HG03045 (cell line): Measurements from ENCODE around the gene AZU1.
"Not testable (repeated sequence)": the region's sequence is repeated elsewhere in the genome, so short reads cannot be mapped to it uniquely, and the experiment has no call there.

Experiments used
- ATAC-seq: cut with Tn5 transposase; IDR thresholded peaks from one replicate; pipeline ENCODE4 v1.9.1; 2021; ENCODE audit warnings: mild to moderate bottlenecking, moderate library complexity; ENCODE audit not compliant: unreplicated experiment

The AZU1 gene

GRCh38 chr19:824885-825284 is 2.8 kb upstream of the AZU1 start:
- no peak for ATAC-seq

DNA sequence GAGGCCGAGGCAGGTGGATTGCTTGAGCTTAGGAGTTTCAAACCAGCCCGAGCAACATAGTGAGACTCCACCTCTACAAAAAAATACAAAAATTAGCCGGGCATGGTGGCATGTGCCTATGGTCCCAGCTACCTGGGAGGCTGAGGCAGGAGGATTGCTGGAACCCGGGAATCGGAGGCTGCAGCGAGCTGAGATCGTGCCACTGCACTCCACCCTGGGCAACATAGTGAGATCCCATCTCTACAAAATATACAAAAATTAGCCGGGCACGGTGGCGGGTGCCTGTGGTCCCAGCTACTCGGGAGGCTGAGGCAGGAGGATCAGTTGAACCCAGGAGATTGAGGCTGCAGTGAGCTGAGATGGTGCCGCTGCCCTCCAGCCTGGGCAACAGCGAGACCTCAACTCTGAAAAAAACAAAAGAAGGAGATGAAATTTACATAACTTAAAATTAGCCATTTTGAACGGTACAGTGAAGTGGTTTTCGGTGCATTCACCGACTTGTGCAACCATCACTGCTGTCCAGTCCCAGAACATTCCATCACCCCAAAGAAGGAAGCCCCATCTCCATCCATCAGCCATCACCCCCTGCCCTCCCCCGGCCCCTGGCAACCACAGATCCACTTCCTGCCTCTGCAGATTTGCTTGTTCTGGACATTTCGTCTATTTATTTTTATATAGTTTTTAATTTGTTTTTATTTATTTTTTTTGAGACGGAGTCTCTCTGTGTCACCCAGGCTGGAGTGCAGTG is 1.6 kb upstream of the AZU1 start:
- ATAC-seq: no peak

DNA sequence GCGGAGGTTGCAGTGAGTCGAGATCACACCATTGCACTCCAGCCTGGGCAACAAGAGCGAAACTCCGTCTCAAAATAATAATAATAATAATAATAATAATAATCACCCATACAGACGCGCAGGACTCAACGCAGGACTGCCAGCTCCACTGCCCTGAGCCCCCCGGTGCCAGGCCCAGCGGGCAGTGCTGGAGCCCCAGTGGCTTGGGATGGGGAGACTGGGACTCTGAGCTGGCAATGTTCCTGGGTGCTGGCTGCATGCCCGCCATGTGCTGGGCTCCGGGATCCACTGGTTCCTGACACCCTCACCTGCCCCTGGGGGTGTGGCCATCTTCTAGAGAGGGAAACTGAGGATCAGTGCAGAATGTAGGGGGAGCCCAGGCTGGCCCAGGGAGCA is 325 bp upstream of the AZU1 start:
- no peak for ATAC-seq

GRCh38 chr19:829129-829758 is 1.6 kb downstream of the AZU1 start:
- no peak for ATAC-seq

- no peak for ATAC-seq
Observed at GRCh38 chr19:831407-832369, 4.1 kb downstream of the AZU1 start.

GRCh38 chr19:834216-834615 is 6.6 kb downstream of the AZU1 start:
- no peak for ATAC-seq

GRCh38 chr19:835210-835810 is 7.7 kb downstream of the AZU1 start:
- no peak for ATAC-seq

GRCh38 chr19:840519-841206 is 13.0 kb downstream of the AZU1 start, which contains the start of gene PRTN3:
TSS of gene PRTN3 (plus strand) at chr19:840999. CDS start at chr19:841009, 10 bp downstream.
- ATAC-seq: no peak

GRCh38 chr19:842802-843179 is 15.2 kb downstream of the AZU1 start:
- not testable (repeated sequence) for ATAC-seq

- ATAC-seq: no peak
Observed at GRCh38 chr19:843180-843835, 15.7 kb downstream of the AZU1 start.

GRCh38 chr19:843836-844545 is 16.4 kb downstream of the AZU1 start:
- no peak for ATAC-seq

DNA sequence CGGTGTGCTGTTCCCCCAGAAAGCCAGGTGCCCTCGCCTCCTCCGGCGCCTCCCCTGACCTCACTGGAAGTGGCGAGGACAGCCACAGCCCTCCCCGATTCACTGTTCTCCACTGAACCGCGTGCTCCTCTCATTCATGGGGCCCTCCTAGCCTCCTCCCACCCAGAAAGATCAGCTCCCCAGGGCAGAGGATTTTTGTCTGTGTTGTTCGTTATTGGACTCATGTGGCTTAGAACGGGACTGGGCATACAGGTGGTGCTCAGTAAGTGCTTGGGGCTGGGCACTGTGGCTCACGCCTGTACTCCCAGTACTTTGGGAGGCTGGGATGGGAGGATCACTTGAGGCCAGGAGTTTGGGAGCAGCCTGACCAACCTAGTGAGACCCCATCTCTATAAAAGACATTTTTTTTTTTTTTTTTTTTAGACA is 16.9 kb downstream of the AZU1 start:
- no peak for ATAC-seq

GRCh38 chr19:845707-846521 is 18.3 kb downstream of the AZU1 start:
- no peak for ATAC-seq

GRCh38 chr19:848386-848921 is 20.8 kb downstream of the AZU1 start:
- no peak for ATAC-seq

GRCh38 chr19:849195-849594 is 21.6 kb downstream of the AZU1 start:
- not testable (repeated sequence) for ATAC-seq

- ATAC-seq: no peak
Observed at GRCh38 chr19:850221-850978, 22.8 kb downstream of the AZU1 start.

DNA sequence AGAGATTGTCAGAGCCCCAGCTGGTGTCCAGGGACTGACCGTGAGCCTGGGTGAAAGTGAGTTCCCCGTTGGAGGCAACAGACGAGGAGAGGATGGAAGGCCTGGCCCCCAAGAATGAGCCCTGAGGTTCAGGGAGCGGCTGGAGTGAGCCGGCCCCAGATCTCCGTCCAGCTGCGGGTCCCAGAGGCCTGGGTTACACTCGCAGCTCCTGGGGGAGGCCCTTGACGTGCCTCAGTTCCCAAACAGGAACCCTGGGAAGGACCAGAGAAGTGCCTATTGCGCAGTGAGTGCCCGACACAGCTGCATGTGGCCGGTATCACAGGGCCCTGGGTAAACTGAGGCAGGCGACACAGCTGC is 23.3 kb downstream of the AZU1 start:
- no peak for ATAC-seq
